Astrocyte (in vitro differentiated cells and primary cell): ENCODE measurements around the gene KDM6A.

Experiments used
- EZH2 ChIP-seq: IDR thresholded peaks from 2 replicates; pipeline ENCODE4 v1.6.1; 2012; ENCODE audit warnings: mild to moderate bottlenecking, low read length, inconsistent platforms; ENCODE audit not compliant: insufficient read depth
- TF ChIP-seq, protein P1 (sequence below): IDR thresholded peaks from 2 replicates; pipeline ENCODE4 v1.5.1; 2011; ENCODE audit warnings: low read depth, mild to moderate bottlenecking, inconsistent platforms, low read length, moderate library complexity; ENCODE audit not compliant: insufficient read depth

DNA sequence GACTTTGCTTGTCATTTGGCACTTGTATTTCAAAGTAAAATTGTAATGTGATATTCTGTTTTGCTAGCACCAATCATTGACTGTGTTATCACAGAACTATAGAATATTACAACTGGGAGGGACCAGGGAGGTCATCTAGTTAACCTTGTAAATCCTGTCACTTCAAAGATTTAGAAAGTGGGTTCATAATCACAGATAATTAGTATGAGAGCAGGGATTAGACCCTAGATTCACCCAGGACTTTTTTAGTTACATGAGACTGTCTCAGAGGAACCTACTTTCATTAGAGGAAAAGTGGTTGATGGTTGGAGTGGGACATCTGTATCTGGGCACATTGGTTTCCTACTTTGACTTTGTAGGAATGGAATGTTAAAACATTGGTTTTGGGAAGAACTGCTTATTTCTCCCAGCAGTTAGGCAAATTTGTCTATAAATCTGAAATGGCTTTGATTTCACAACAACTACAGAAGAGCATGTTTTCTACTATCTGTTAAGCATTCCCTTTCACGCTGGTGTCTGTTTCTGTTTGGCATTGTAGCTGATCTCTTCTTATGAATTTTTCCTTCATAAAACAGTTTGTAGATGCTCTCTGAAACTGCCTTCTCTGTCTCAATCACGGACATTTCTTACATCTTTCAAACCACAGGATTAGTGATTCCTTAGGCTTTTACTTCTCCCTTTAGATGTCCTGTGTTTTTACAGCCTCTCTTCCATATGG lies 183.6 kb downstream of the KDM6A start:
- TF ChIP-seq, protein P1, sequence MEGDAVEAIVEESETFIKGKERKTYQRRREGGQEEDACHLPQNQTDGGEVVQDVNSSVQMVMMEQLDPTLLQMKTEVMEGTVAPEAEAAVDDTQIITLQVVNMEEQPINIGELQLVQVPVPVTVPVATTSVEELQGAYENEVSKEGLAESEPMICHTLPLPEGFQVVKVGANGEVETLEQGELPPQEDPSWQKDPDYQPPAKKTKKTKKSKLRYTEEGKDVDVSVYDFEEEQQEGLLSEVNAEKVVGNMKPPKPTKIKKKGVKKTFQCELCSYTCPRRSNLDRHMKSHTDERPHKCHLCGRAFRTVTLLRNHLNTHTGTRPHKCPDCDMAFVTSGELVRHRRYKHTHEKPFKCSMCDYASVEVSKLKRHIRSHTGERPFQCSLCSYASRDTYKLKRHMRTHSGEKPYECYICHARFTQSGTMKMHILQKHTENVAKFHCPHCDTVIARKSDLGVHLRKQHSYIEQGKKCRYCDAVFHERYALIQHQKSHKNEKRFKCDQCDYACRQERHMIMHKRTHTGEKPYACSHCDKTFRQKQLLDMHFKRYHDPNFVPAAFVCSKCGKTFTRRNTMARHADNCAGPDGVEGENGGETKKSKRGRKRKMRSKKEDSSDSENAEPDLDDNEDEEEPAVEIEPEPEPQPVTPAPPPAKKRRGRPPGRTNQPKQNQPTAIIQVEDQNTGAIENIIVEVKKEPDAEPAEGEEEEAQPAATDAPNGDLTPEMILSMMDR: no peak
- TF ChIP-seq EZH2: no peak
